ENCODE data around the gene PTPRK. TPM values are rescaled to one million over a fixed set of nuclear protein-coding genes. Genes with fewer than 3 reads are reported as not detected.

PTPRK gene
- total and polyA plus RNA-seq, 2 of the 8 experiments (the other 6 are each of a cell fraction or from before 2014, with no cell fraction given) = 11.4 to 47.3 TPM

DNA sequence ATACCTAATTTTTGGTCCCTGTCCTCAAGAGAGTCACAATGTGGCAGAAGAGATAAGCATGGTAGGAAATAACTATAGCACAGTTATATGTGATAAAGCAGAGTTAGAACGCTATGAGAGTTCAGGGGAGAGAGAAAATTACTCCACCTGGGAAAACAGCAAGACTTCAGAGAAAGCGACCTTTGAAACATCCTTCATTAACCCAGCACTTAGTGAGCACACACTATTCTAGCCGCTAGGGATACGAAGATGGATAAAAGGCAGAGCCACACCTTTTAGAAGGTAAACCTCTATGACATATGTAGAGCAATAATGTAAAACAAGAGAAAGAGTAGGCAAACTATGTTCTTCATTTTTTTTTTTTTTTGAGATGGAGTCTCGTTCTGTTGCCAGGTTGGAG is 264.3 kb downstream of the PTPRK start:
- Histone ChIP-seq H3K9ac (replicated peaks in 1 of 4; ENCODE audit: extremely low read depth in 1 of 4, low read depth in 3 of 4, low read length in 3 of 4) (no peak overlapping the region), H3K79me1 (ENCODE audit: low read depth, low read length) (no peaks in the 10 kb centered on the region; the same call in 1 of the 2 replicates), H2AFZ (ENCODE audit: low read length) (no peak overlapping the region), H3K23ac (ENCODE audit: insufficient read length) (no peak overlapping the region), H2BK12ac (ENCODE audit: low read depth, low read length) (no peak overlapping the region), H2AK5ac (ENCODE audit: low read depth, low read length) (no peak overlapping the region), H4K91ac (replicated peaks; ENCODE audit: insufficient read length, low read length) (no peak overlapping the region), H2BK5ac (ENCODE audit: low read depth, low read length) (no peak overlapping the region), H3K23me2 (ENCODE audit: low read depth, low read length) (no peaks in the 10 kb centered on the region), H2BK120ac (replicated peaks; ENCODE audit: low read depth, low read length) (no peak overlapping the region), H4K5ac (ENCODE audit: insufficient read length, low read depth, low read length) (no peak overlapping the region), H3K27me3 (replicated peaks in 1 of 4; ENCODE audit: control insufficient read depth in 3 of 4, extremely low read depth in 1 of 4, insufficient read depth in 3 of 4, low read length in 3 of 4) (no peaks in the 10 kb centered on the region), H4K20me1 (replicated peaks in 1 of 2; ENCODE audit: control insufficient read depth in 1 of 2, insufficient read depth in 2 of 2, low read length in 2 of 2) (no peaks in the 10 kb centered on the region), H2BK15ac (ENCODE audit: low read length) (no peak overlapping the region), H3K36me3 (ENCODE audit: control insufficient read depth in 2 of 4, insufficient read depth in 4 of 4, low read length in 3 of 4) (no peaks in the 10 kb centered on the region), H3K4me2 (ENCODE audit: insufficient read depth in 1 of 2, low read depth in 2 of 2, low read length in 2 of 2) (no peak overlapping the region), H3K14ac (ENCODE audit: insufficient read length) (no peak overlapping the region), H3K27ac (ENCODE audit: low read depth, low read length) (no peak overlapping the region), H3K4ac (replicated peaks; ENCODE audit: insufficient read length, low read depth, low read length) (no peak overlapping the region), H3K4me1 (replicated peaks in 1 of 4; ENCODE audit: control insufficient read depth in 3 of 4, insufficient read depth in 4 of 4, low read length in 3 of 4) (peaks cover 0 to 2% (median 1%) of the 10 kb centered on the region in 4 experiments; a peak in 2 of 7 replicates), H3K56ac (replicated peaks; ENCODE audit: insufficient read length, low read depth, low read length) (no peak overlapping the region), H3K4me3 (ENCODE audit: extremely low read depth in 1 of 4, insufficient read depth in 2 of 4, low read depth in 3 of 4, low read length in 4 of 4) (no peak overlapping the region), H3K9me3 (ENCODE audit: insufficient read depth in 2 of 2, low read depth in 1 of 2, low read length in 1 of 2) (no peaks in the 10 kb centered on the region), H4K8ac (ENCODE audit: extremely low read depth, insufficient read depth, low read length) (no peak overlapping the region), H3K18ac (ENCODE audit: extremely low read depth, low read length) (no peak overlapping the region), H3K79me2 (ENCODE audit: control insufficient read depth in 1 of 2, insufficient read depth in 2 of 2, low read length in 2 of 2) (peaks cover 0 to 6% of the 10 kb centered on the region in 2 experiments; a peak in 1 of 4 replicates), H2BK20ac (ENCODE audit: low read length) (no peak overlapping the region)
- TF ChIP-seq BCL11A (IDR thresholded peaks at IDR 0.05; ENCODE audit: low read depth in 2 of 2, low read length in 2 of 2) = no peak
- FAIRE-seq (no peak), DNase-seq (ENCODE audit: low read depth in 1 of 2, low spot score in 2 of 2) (no peak)
- 87% methylated on average over 5 of the region's 5 CpGs; no CpG with 5 or more reads in 1 of the 2 experiments for WGBS, 2 experiments (ENCODE audit: extremely low coverage in 1 of 2, insufficient coverage in 1 of 2, insufficient read length in 1 of 2, insufficient replicate concordance in 2 of 2, low coverage in 1 of 2, low lambda C conversion rate in 2 of 2, missing lambda C conversion rate in 1 of 2)
- POLR2A ChIA-PET (ENCODE audit: partially characterized antibody) = no interaction called here
- CTCF ChIA-PET (ENCODE audit: partially characterized antibody) = no interaction called here
